HG03159 (cell line): ENCODE measurements around the gene EIF5.

Source experiments
- ATAC-seq: cut with Tn5 transposase; IDR thresholded peaks from one replicate; pipeline ENCODE4 v1.9.1; 2021; ENCODE audit warnings: mild to moderate bottlenecking, moderate library complexity; ENCODE audit not compliant: unreplicated experiment

The EIF5 gene

GRCh38 chr14:103333754-103334643 lies at the start of gene EIF5:
Gene EIF5 (plus strand): TSS chr14:103334237. CDS start chr14:103335861, 1,624 bp downstream.
- ATAC-seq = peak; percentile 89

- ATAC-seq = no peak
Observed at GRCh38 chr14:103284574-103285467, 49.2 kb upstream of the EIF5 start.

GRCh38 chr14:103286460-103286859 lies 47.6 kb upstream of the EIF5 start:
- ATAC-seq = no peak

- no peak for ATAC-seq
Observed at GRCh38 chr14:103286968-103287850, 46.8 kb upstream of the EIF5 start.

GRCh38 chr14:103288076-103288766 lies 45.8 kb upstream of the EIF5 start:
- ATAC-seq = no peak

- no peak for ATAC-seq
Observed at GRCh38 chr14:103290056-103290455, 44.0 kb upstream of the EIF5 start.

GRCh38 chr14:103290494-103290893 lies 43.5 kb upstream of the EIF5 start:
- no peak for ATAC-seq

- no peak for ATAC-seq
Observed at GRCh38 chr14:103290961-103291360, 43.1 kb upstream of the EIF5 start.

- peak; percentile 66 for ATAC-seq
Observed at GRCh38 chr14:103292426-103293374, 41.3 kb upstream of the EIF5 start.

GRCh38 chr14:103293465-103293864 lies 40.6 kb upstream of the EIF5 start:
- no peak for ATAC-seq

GRCh38 chr14:103294091-103294490 lies 39.9 kb upstream of the EIF5 start:
- no peak for ATAC-seq

GRCh38 chr14:103296007-103296406 lies 38.0 kb upstream of the EIF5 start:
- no peak for ATAC-seq

- ATAC-seq = no peak
Observed at GRCh38 chr14:103296987-103297386, 37.0 kb upstream of the EIF5 start.

- no peak for ATAC-seq
Observed at GRCh38 chr14:103298620-103299019, 35.4 kb upstream of the EIF5 start.

GRCh38 chr14:103301512-103302354 lies 32.3 kb upstream of the EIF5 start:
- no peak for ATAC-seq

- no peak for ATAC-seq
Observed at GRCh38 chr14:103302966-103303365, 31.1 kb upstream of the EIF5 start.

GRCh38 chr14:103304706-103305105 lies 29.3 kb upstream of the EIF5 start:
- no peak for ATAC-seq
